ENCODE results near the gene PKN1. TPM values are rescaled to one million over a fixed set of nuclear protein-coding genes. Genes with fewer than 3 reads are reported as not detected.
"Not testable (repeated sequence)": the region's sequence is repeated elsewhere in the genome, so short reads cannot be mapped to it uniquely, and the experiment has no call there.

PKN1 gene
- total RNA-seq, 1 donor from 2014 or later, result 51.7 TPM

GRCh38 chr19:14430712-14431111, 2.4 kb upstream of the PKN1 start:
- DNase-seq (ENCODE audit: low spot score), result no peak

- no peak for DNase-seq (ENCODE audit: low spot score)
These were observed 722 bp downstream of the PKN1 start for GRCh38 chr19:14433554-14434501.

GRCh38 chr19:14434543-14435319, 1.6 kb downstream of the PKN1 start:
- no peak for DNase-seq (ENCODE audit: low spot score)

- DNase-seq (ENCODE audit: low spot score), result no peak
These were observed 2.4 kb downstream of the PKN1 start for GRCh38 chr19:14435320-14436050.

GRCh38 chr19:14437578-14438140, 4.6 kb downstream of the PKN1 start:
- DNase-seq (ENCODE audit: low spot score), result no peak

- DNase-seq (ENCODE audit: low spot score), result no peak
These were observed 5.9 kb downstream of the PKN1 start for GRCh38 chr19:14439014-14439413.

GRCh38 chr19:14440049-14440448, 6.9 kb downstream of the PKN1 start:
- DNase-seq (ENCODE audit: low spot score), result peak; percentile 73

GRCh38 chr19:14441041-14441938, 8.2 kb downstream of the PKN1 start:
- DNase-seq (ENCODE audit: low spot score), result no peak

GRCh38 chr19:14442891-14443631, 10.0 kb downstream of the PKN1 start:
- no peak for DNase-seq (ENCODE audit: low spot score)

- no peak for DNase-seq (ENCODE audit: low spot score)
These were observed 10.6 kb downstream of the PKN1 start for GRCh38 chr19:14443632-14444216.

GRCh38 chr19:14446336-14447036, 13.4 kb downstream of the PKN1 start:
- DNase-seq (ENCODE audit: low spot score), result no peak

GRCh38 chr19:14449321-14449720, 16.2 kb downstream of the PKN1 start:
- no peak for DNase-seq (ENCODE audit: low spot score)

GRCh38 chr19:14450168-14450874, 17.2 kb downstream of the PKN1 start:
- DNase-seq (ENCODE audit: low spot score), result no peak

- no peak for DNase-seq (ENCODE audit: low spot score)
These were observed 17.8 kb downstream of the PKN1 start for GRCh38 chr19:14450876-14451275.

- DNase-seq (ENCODE audit: low spot score), result not testable (repeated sequence)
These were observed 19.2 kb downstream of the PKN1 start for GRCh38 chr19:14452303-14452702.

- no peak for DNase-seq (ENCODE audit: low spot score)
These were observed 26.6 kb downstream of the PKN1 start for GRCh38 chr19:14459703-14460102.

GRCh38 chr19:14460935-14461334, 27.8 kb downstream of the PKN1 start:
- DNase-seq (ENCODE audit: low spot score), result no peak

GRCh38 chr19:14462401-14462800, 29.3 kb downstream of the PKN1 start:
- not testable (repeated sequence) for DNase-seq (ENCODE audit: low spot score)
